HCT116 (cell line): ENCODE data around the gene PDYN. TPM values are rescaled to one million over a fixed set of nuclear protein-coding genes. Genes with fewer than 3 reads are reported as not detected.

Experiments used
- ATAC-seq: fragments of 200-7000 bp; cut with Tn5 transposase; 2 replicates; pipeline ENCODE4 v1.9.1; 2020; ENCODE audit warnings: mild to moderate bottlenecking, moderate library complexity
- BruUV-seq: library from RNA; stranded (reverse); fragments of 400-500 nt; replicated peaks from 2 replicates; lab custom pipeline; 2021; lab: Mats Ljungman, UMichigan
- CTCF ChIA-PET: fragments of 300-600 bp; sonication (Branson Sonifier 250); formaldehyde crosslinking; loops from one replicate; lab custom pipeline; 2021; ENCODE audit warnings: antibody characterized with exemption; lab: Charles Lee
- POLR2A ChIA-PET: fragments of 300-600, 350-600 bp; sonication (Branson Sonifier 250); formaldehyde crosslinking; loops from one replicate; lab custom pipeline; 2021; ENCODE audit warnings: antibody characterized with exemption; lab: Charles Lee
- RAD21 ChIA-PET, 2 experiments: fragments of 300-600 bp; sonication (Branson Sonifier 250); formaldehyde crosslinking; loops; one replicate each; lab custom pipeline; 2023; ENCODE audit warnings: low total read pairs in 2 of 2; ENCODE audit not compliant: uncharacterized antibody in 2 of 2, unreplicated experiment in 2 of 2, low non-redundant PET in 1 of 2; lab: Charles Lee
- DNase-seq: peaks from one replicate; pipeline ENCODE4 v3.0.0-alpha.2; 2010; ENCODE audit warnings: low read depth, low spot score
- H2AFZ ChIP-seq: fragments of 200-600 bp; shearing (Covaris generic), sonication (generic); 2 replicates; pipeline ENCODE4 v1.6.1; 2017; ENCODE audit warnings: low read depth, mixed run types, mixed read lengths, antibody characterized with exemption, low read length; ENCODE audit not compliant: poor library complexity, severe bottlenecking
- H3K27ac ChIP-seq: 2 replicates; pipeline ENCODE4 v1.5.1; 2012; ENCODE audit warnings: low read depth, low read length
- H3K27me3 ChIP-seq: fragments of 200-600 bp; sonication (generic); 2 replicates; pipeline ENCODE4 v1.6.1; 2016; ENCODE audit warnings: mixed run types, low read length, mixed read lengths; ENCODE audit not compliant: insufficient read depth
- H3K36me3 ChIP-seq, 2 experiments: fragments of 200-500 bp in 1 of 2; fragments of 200-600 bp in 1 of 2; sonication (Bioruptor generic) in 1 of 2; sonication (generic) in 1 of 2; 2 replicates each; pipeline versions ENCODE4 v1.5.1 to v1.6.1; 2014 to 2016; ENCODE audit warnings: low read length in 2 of 2, inconsistent platforms in 1 of 2, mixed read lengths in 1 of 2, mixed run types in 1 of 2; ENCODE audit not compliant: insufficient read depth in 2 of 2, control insufficient read depth in 1 of 2
- H3K4me1 ChIP-seq, 2 experiments: fragments of 200-600 bp in 1 of 2; sonication (generic) in 1 of 2; 2 replicates each; pipeline versions ENCODE4 v1.5.1 to v1.6.1; 2012 to 2017; ENCODE audit warnings: low read length in 2 of 2, inconsistent platforms in 1 of 2, mild to moderate bottlenecking in 1 of 2, mixed read lengths in 1 of 2, mixed run types in 1 of 2, moderate library complexity in 1 of 2; ENCODE audit not compliant: insufficient read depth in 2 of 2, control insufficient read depth in 1 of 2
- H3K4me2 ChIP-seq: fragments of 200-600 bp; sonication (generic); 2 replicates; pipeline ENCODE4 v1.6.1; 2017; ENCODE audit warnings: mixed run types, low read length, mixed read lengths
- H3K4me3 ChIP-seq, 2 experiments: fragments of 200-600 bp in 1 of 2; sonication (generic) in 1 of 2; replicated peaks in 1 of 2; 2 replicates each; pipeline ENCODE4 v1.5.1; 2011 to 2016; ENCODE audit warnings: low read length in 2 of 2, control low read depth in 1 of 2, low read depth in 1 of 2, mild to moderate bottlenecking in 1 of 2, mixed read lengths in 1 of 2, mixed run types in 1 of 2
- H3K79me2 ChIP-seq: fragments of 200-600 bp; sonication (generic); 2 replicates; pipeline ENCODE4 v1.6.1; 2017; ENCODE audit warnings: mild to moderate bottlenecking, mixed run types, low read length, moderate library complexity, mixed read lengths; ENCODE audit not compliant: insufficient read depth
- H3K9ac ChIP-seq: fragments of 200-600 bp; sonication (generic); 2 replicates; pipeline ENCODE4 v1.6.1; 2016; ENCODE audit warnings: low read length, mixed read lengths
- H3K9me2 ChIP-seq: fragments of 200-600 bp; sonication (generic), shearing (Covaris generic); 2 replicates; pipeline ENCODE4 v1.6.1; 2017; ENCODE audit warnings: mixed run types, mild to moderate bottlenecking, moderate library complexity; ENCODE audit not compliant: insufficient read depth
- H3K9me3 ChIP-seq, 2 experiments: fragments of 200-500 bp in 1 of 2; fragments of 200-600 bp in 1 of 2; sonication (Bioruptor generic) in 1 of 2; sonication (generic) in 1 of 2; 2 replicates each; pipeline ENCODE4 v1.6.1; 2014 to 2017; ENCODE audit warnings: low read length in 2 of 2, mixed read lengths in 2 of 2, inconsistent platforms in 1 of 2, low read depth in 1 of 2, mild to moderate bottlenecking in 1 of 2, mixed run types in 1 of 2, moderate library complexity in 1 of 2; ENCODE audit not compliant: control insufficient read depth in 1 of 2, insufficient read depth in 1 of 2
- H4K20me1 ChIP-seq: fragments of 200-600 bp; sonication (generic), shearing (Covaris generic); 2 replicates; pipeline ENCODE4 v1.6.1; 2017; ENCODE audit warnings: mixed run types, mild to moderate bottlenecking, moderate library complexity; ENCODE audit not compliant: insufficient read depth
- FOSL1 ChIP-seq: IDR thresholded peaks from 2 replicates; pipeline ENCODE4 v1.6.1; 2012; ENCODE audit warnings: low read depth
- SIN3A ChIP-seq: IDR thresholded peaks from 2 replicates; pipeline ENCODE4 v1.6.1; 2012; ENCODE audit warnings: low read depth
- SRF ChIP-seq: IDR thresholded peaks from 2 replicates; pipeline ENCODE4 v1.6.1; 2012; ENCODE audit warnings: low read depth
- TCF7L2 ChIP-seq: IDR thresholded peaks from 2 replicates; pipeline ENCODE4 v1.7.0; 2011; ENCODE audit warnings: borderline replicate concordance, inconsistent platforms; ENCODE audit not compliant: insufficient read depth, insufficient read length; ENCODE audit errors: extremely low read depth
- intact Hi-C: fragments of 100-400 bp; cut with micrococcal nuclease; formaldehyde crosslinking; loops from 2 replicates; pipeline ENCODE4 v1.10.0; 2022
- total RNA-seq: library from RNA; stranded (reverse); gene quantifications from one replicate; pipeline ENCODE4 v1.2.1, GENCODE V29; 2021; ENCODE audit not compliant: unreplicated experiment

PDYN gene
- total RNA-seq, 1 experiment from 2014 or later: not detected

GRCh38 chr20:1940581-1940980 lies 53.3 kb downstream of the PDYN start:
- POLR2A ChIA-PET: no interaction called here
- H3K4me2 ChIP-seq: no peak overlapping the region
- H2AFZ ChIP-seq: no peak overlapping the region
- no peaks in the 10 kb centered on the region for H3K27me3 ChIP-seq
- no peak overlapping the region for H3K9ac ChIP-seq
- no TSS peak for BruUV-seq
- H3K79me2 ChIP-seq: no peaks in the 10 kb centered on the region
- H3K4me3 ChIP-seq: no peak overlapping the region
- H3K36me3 ChIP-seq: no peaks in the 10 kb centered on the region; a peak in 1 of 4 replicates
- ATAC-seq (no peak), DNase-seq (no peak)
- intact Hi-C loops: no loop called here
- H4K20me1 ChIP-seq: no peaks in the 10 kb centered on the region
- no peaks in the 10 kb centered on the region for H3K9me2 ChIP-seq
- RAD21 ChIA-PET: no interaction called here
- CTCF ChIA-PET: no interaction called here
- no peaks in the 10 kb centered on the region for H3K4me1 ChIP-seq
- H3K27ac ChIP-seq: no peak overlapping the region
- TF ChIP-seq SRF: no peak
- no peaks in the 10 kb centered on the region for H3K9me3 ChIP-seq

GRCh38 chr20:1939270-1939595 lies 54.6 kb downstream of the PDYN start:
- no peaks in the 10 kb centered on the region for H3K9me2 ChIP-seq
- H3K9ac ChIP-seq: no peak overlapping the region
- H3K4me1 ChIP-seq: no peaks in the 10 kb centered on the region
- H3K9me3 ChIP-seq: no peaks in the 10 kb centered on the region
- H2AFZ ChIP-seq: no peak overlapping the region
- ATAC-seq: no peak
- no peak overlapping the region for H3K4me3 ChIP-seq
- H3K27me3 ChIP-seq: no peaks in the 10 kb centered on the region
- no TSS peak for BruUV-seq
- intact Hi-C loops: no loop called here
- ChIA-PET RAD21 (no interaction called here), CTCF (no interaction called here), POLR2A (no interaction called here)
- TF ChIP-seq SIN3A (no peak), FOSL1 (no peak), TCF7L2 (no peak)
- H3K79me2 ChIP-seq: no peaks in the 10 kb centered on the region
- DNase-seq: no peak
- H3K27ac ChIP-seq: no peak overlapping the region
- H3K36me3 ChIP-seq: no peaks in the 10 kb centered on the region; a peak in 1 of 4 replicates
- no peaks in the 10 kb centered on the region for H4K20me1 ChIP-seq
- H3K4me2 ChIP-seq: no peak overlapping the region
